MM.1S (cell line): ENCODE measurements around the gene SLC43A1.

Experiments used
- CTCF ChIP-seq: fragments of 300-600 bp; sonication (generic); IDR thresholded peaks from 2 replicates; pipeline ENCODE4 v1.5.1; 2016; ENCODE audit warnings: antibody characterized with exemption, low read length, mixed read lengths
- EZH2 ChIP-seq: fragments of 300-600 bp; sonication (generic); optimal IDR thresholded peaks from 2 replicates; pipeline ENCODE3; 2017; ENCODE audit warnings: low read depth, mild to moderate bottlenecking, antibody characterized with exemption, low read length, mixed read lengths
- EZH2phosphoT487 ChIP-seq: fragments of 300-600 bp; sonication (generic); IDR thresholded peaks from 2 replicates; pipeline ENCODE4 v1.6.1; 2018; ENCODE audit warnings: antibody characterized with exemption, low read length

DNA sequence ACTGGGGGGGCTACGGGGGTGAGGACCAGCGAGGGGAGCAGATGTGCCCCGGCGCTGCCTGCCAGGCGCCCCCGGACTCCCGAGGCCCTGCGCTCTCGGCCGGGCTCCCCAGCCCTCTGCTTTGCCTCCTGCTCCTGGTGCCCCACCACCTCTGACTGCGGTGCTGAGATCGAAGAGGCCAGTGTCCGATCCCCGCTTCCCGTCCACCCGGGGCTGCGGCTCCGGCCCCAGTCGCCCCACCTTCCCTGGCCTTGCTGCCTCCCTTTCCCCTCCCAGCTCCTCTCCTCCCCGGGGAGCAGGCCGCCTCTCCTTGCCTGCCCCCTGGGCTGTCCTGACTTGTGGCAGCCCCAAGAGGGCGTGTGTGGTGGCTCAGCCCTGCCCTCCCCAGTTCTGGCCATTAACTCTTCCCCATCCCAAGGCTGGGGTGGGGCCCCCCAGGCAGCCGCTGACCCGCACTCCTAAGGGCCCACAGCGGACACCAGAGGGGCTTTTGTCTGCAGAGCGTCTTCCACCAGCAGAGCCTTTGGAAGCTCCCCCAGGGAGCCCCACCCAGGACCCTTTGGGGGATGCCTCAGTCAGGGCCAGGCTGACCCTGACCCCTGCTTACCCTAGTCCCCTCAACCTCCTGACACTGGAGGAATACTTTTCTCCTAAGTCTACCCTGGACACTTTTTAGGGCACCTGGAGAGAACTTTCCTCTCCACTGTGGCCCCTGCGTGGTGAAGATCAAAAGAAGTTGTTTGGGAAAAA is 38.6 kb downstream of the SLC43A1 start:
- TF ChIP-seq CTCF (peak; percentile 65), EZH2phosphoT487 (no peak), EZH2 (no peak)
